Natural killer cell (primary cell): ENCODE results near the gene MYF6. TPM values are rescaled to one million over a fixed set of nuclear protein-coding genes. Genes with fewer than 3 reads are reported as not detected.

Experiments
- ATAC-seq, 3 donors: fragments of 150-1000 bp in 2 of 3; fragments of 200-7000 bp in 1 of 3; cut with Tn5 transposase; 1 replicate in 1 of 3; 2 replicates in 2 of 3; pipeline ENCODE4 v1.10.0; 2021; ENCODE audit warnings: mild to moderate bottlenecking in 2 of 3, moderate library complexity in 2 of 3
- DNase-seq, 2 donors: peaks; one replicate each; pipeline versions ENCODE4 v3.0.0 to v3.0.0-alpha.2; 2013 to 2021; ENCODE audit warnings: mixed read lengths in 1 of 2
- H3K27ac ChIP-seq: one replicate; pipeline ENCODE4 v1.5.1; 2013; ENCODE audit warnings: mild to moderate bottlenecking, low read length
- H3K27me3 ChIP-seq: one replicate; pipeline ENCODE4 v1.6.1; 2013; ENCODE audit warnings: low read length; ENCODE audit not compliant: control insufficient read depth, insufficient read depth
- H3K36me3 ChIP-seq: one replicate; pipeline ENCODE4 v1.6.1; 2013; ENCODE audit warnings: low read length; ENCODE audit not compliant: control insufficient read depth, insufficient read depth
- H3K4me1 ChIP-seq: one replicate; pipeline ENCODE4 v1.6.1; 2013; ENCODE audit warnings: low read length; ENCODE audit not compliant: control insufficient read depth, insufficient read depth
- H3K4me3 ChIP-seq: one replicate; pipeline ENCODE4 v1.5.1; 2013; ENCODE audit warnings: low read length
- H3K9me3 ChIP-seq: one replicate; pipeline ENCODE4 v1.6.1; 2013; ENCODE audit warnings: low read length; ENCODE audit not compliant: control insufficient read depth, insufficient read depth
- H3K27ac Mint-ChIP-seq, 2 donors: one replicate each; pipeline ENCODE4 v1.8.0; 2022; ENCODE audit warnings: mild to moderate bottlenecking in 2 of 2, mixed read lengths in 2 of 2, moderate library complexity in 1 of 2
- H3K27me3 Mint-ChIP-seq, 2 donors: one replicate each; pipeline ENCODE4 v1.8.0; 2022; ENCODE audit warnings: low read depth in 2 of 2, mixed read lengths in 2 of 2
- H3K36me3 Mint-ChIP-seq: one replicate; pipeline ENCODE4 v1.8.0; 2022; ENCODE audit warnings: mixed read lengths
- H3K4me1 Mint-ChIP-seq, 2 donors: one replicate each; pipeline ENCODE4 v1.8.0; 2022; ENCODE audit warnings: mixed read lengths in 2 of 2
- H3K4me3 Mint-ChIP-seq: one replicate; pipeline ENCODE4 v1.8.0; 2022; ENCODE audit warnings: mild to moderate bottlenecking, moderate library complexity, mixed read lengths
- H3K9me3 Mint-ChIP-seq, 2 donors: one replicate each; pipeline ENCODE4 v1.8.0; 2022; ENCODE audit warnings: mixed read lengths in 2 of 2
- WGBS: methylation state at CpG from one replicate; pipeline ENCODE4 v1.1.7; 2013; ENCODE audit warnings: missing lambda C conversion rate; ENCODE audit not compliant: insufficient coverage; 5-methylcytosine and 5-hydroxymethylcytosine counted together
- intact Hi-C: fragments of 100-400 bp; cut with micrococcal nuclease; formaldehyde crosslinking; loops from one replicate; pipeline ENCODE4 v1.14.2; 2022
- total RNA-seq, 4 donors: library from RNA; stranded (reverse); fragments of 120-200 nt in 1 of 4; gene quantifications; one replicate each; pipeline versions ENCODE4 v1.2.3 to v1.2.4, GENCODE V29; 2013 to 2022
- TF ChIP-seq, protein P1 (sequence below): fragments of 200-600 bp; IDR thresholded peaks from one replicate; pipeline ENCODE4 v1.8.0; 2022; ENCODE audit warnings: antibody characterized with exemption

MYF6 gene
- total RNA-seq, 3 donors from 2014 or later (not counting 1 experiment from before 2014, with no cell fraction given) = not detected

DNA sequence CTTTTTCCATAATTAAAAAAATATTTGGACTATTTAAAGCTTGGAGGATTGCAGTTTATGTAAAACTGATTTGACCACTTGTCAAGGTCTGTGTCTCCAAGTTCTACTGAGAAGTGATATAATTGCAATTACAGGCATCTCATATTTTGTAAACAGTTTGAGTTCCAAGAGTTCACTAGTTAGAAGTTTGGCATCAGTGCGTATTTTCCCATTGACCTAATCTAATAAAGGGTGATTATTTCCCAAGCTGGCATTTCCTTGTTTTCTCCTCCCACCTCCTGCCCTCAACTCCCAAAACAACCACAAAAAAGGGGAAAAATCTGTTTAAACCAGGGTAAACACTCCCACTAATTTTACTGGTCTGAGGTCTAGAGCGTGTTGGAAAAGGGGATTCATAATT lies 3.0 kb upstream of the MYF6 start:
- Histone ChIP-seq H3K36me3 (no peaks in the 10 kb centered on the region), H3K27ac (no peak overlapping the region), H3K4me1 (no peaks in the 10 kb centered on the region), H3K4me3 (no peak overlapping the region), H3K9me3 (peaks cover 3% of the 10 kb centered on the region), H3K27me3 (no peaks in the 10 kb centered on the region)
- no peak for DNase-seq
- Mint-ChIP-seq H3K27ac (no peak overlapping the region), H3K27me3 (peaks cover 12 to 15% of the 10 kb centered on the region in 2 donors), H3K4me1 (no peaks in the 10 kb centered on the region), H3K36me3 (peaks cover 9% of the 10 kb centered on the region), H3K4me3 (no peak overlapping the region), H3K9me3 (peaks cover 4 to 7% of the 10 kb centered on the region in 2 donors)
- intact Hi-C loops = no loop called here
- 100% methylated on average over 1 of the region's 2 CpGs for WGBS
- TF ChIP-seq, protein P1, sequence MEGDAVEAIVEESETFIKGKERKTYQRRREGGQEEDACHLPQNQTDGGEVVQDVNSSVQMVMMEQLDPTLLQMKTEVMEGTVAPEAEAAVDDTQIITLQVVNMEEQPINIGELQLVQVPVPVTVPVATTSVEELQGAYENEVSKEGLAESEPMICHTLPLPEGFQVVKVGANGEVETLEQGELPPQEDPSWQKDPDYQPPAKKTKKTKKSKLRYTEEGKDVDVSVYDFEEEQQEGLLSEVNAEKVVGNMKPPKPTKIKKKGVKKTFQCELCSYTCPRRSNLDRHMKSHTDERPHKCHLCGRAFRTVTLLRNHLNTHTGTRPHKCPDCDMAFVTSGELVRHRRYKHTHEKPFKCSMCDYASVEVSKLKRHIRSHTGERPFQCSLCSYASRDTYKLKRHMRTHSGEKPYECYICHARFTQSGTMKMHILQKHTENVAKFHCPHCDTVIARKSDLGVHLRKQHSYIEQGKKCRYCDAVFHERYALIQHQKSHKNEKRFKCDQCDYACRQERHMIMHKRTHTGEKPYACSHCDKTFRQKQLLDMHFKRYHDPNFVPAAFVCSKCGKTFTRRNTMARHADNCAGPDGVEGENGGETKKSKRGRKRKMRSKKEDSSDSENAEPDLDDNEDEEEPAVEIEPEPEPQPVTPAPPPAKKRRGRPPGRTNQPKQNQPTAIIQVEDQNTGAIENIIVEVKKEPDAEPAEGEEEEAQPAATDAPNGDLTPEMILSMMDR = no peak
- no peak for ATAC-seq

DNA sequence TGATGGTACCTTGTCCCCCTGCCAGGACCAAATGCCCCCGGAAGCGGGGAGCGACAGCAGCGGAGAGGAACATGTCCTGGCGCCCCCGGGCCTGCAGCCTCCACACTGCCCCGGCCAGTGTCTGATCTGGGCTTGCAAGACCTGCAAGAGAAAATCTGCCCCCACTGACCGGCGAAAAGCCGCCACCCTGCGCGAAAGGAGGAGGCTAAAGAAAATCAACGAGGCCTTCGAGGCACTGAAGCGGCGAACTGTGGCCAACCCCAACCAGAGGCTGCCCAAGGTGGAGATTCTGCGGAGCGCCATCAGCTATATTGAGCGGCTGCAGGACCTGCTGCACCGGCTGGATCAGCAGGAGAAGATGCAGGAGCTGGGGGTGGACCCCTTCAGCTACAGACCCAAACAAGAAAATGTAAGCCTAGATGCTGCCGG lies 410 bp downstream of the MYF6 start:
- intact Hi-C loops = no loop called here
- WGBS = 21% methylated on average over 21 of the region's 21 CpGs
- Mint-ChIP-seq H3K27ac (no peak overlapping the region), H3K9me3 (peaks cover 4 to 5% of the 10 kb centered on the region in 2 donors), H3K4me3 (no peak overlapping the region), H3K36me3 (peaks cover 9% of the 10 kb centered on the region), H3K4me1 (no peaks in the 10 kb centered on the region), H3K27me3 (peaks cover 16 to 18% of the 10 kb centered on the region in 2 donors)
- Histone ChIP-seq H3K36me3 (no peaks in the 10 kb centered on the region), H3K4me1 (no peaks in the 10 kb centered on the region), H3K4me3 (no peak overlapping the region), H3K27me3 (no peaks in the 10 kb centered on the region), H3K9me3 (peaks cover 3% of the 10 kb centered on the region), H3K27ac (no peak overlapping the region)
- TF ChIP-seq, protein P1 = no peak
- ATAC-seq (no peak), DNase-seq (no peak)

DNA sequence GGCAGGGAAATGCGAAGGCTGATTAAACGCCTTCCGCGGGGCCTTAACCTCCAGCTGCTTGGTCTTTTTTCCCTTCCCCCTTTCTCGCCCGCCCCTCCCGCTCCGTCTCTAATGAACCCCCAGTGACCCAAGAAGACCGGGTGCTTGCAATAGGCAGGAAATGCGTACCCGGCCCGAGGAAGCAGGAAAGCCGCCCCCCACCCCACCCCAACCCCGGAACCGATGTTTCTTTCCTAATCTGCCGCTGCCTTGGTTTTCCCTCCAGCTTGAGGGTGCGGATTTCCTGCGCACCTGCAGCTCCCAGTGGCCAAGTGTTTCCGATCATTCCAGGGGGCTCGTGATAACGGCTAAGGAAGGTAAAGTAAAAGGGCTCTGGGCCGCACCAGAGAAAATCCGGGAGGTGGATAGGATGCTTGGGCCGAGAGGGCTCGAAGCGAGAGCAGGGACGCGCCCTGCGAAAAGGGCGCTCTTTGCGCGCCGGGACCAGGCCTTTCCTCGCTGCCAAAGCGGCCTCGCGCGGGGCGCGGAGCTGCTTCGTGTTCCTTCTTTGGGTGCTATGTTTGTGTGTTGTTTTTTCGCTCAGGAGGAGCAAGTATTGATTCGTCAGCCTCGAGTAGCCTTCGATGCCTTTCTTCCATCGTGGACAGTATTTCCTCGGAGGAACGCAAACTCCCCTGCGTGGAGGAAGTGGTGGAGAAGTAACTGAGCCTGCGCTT lies 983 bp downstream of the MYF6 start:
- no peaks in the 10 kb centered on the region for H3K4me1 Mint-ChIP-seq
- intact Hi-C loops = no loop called here
- H3K9me3 Mint-ChIP-seq = peaks cover under 1% of the 10 kb centered on the region in 2 donors
- H3K4me3 Mint-ChIP-seq = no peak overlapping the region
- no peak overlapping the region for H3K4me3 ChIP-seq
- H3K27me3 Mint-ChIP-seq = peaks cover 18 to 19% of the 10 kb centered on the region in 2 donors
- peaks cover 3% of the 10 kb centered on the region for H3K9me3 ChIP-seq
- TF ChIP-seq, protein P1 = no peak
- H3K36me3 ChIP-seq = no peaks in the 10 kb centered on the region
- no peaks in the 10 kb centered on the region for H3K4me1 ChIP-seq
- H3K27ac Mint-ChIP-seq = no peak overlapping the region
- no peaks in the 10 kb centered on the region for H3K27me3 ChIP-seq
- peaks cover 9% of the 10 kb centered on the region for H3K36me3 Mint-ChIP-seq
- WGBS = 5% methylated on average over 50 of the region's 50 CpGs
- DNase-seq = no peak
- no peak for ATAC-seq
- H3K27ac ChIP-seq = no peak overlapping the region

DNA sequence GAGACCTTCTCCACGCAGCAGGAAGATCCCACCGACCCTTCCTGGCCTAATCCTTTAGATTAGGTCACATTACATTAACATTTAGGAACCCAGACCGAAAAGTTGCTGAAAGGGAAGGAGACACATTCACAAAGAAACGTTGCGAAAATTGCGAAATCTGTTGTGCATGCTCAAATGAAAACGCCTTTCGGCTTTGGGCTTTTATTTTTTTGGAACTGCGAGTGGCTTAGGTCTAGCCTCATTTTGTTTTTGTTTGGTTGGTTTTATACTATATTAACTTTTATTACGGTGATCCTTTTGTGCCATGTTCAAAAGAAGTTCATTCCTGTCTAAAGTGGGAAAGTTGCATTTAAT lies 1.5 kb downstream of the MYF6 start:
- no peak overlapping the region for H3K27ac Mint-ChIP-seq
- peaks cover 3% of the 10 kb centered on the region for H3K9me3 ChIP-seq
- H3K36me3 Mint-ChIP-seq = peaks cover 13% of the 10 kb centered on the region
- no peak overlapping the region for H3K4me3 ChIP-seq
- no peak overlapping the region for H3K4me3 Mint-ChIP-seq
- H3K27ac ChIP-seq = no peak overlapping the region
- H3K4me1 ChIP-seq = no peaks in the 10 kb centered on the region
- DNase-seq = no peak
- H3K9me3 Mint-ChIP-seq = peaks cover 0 to 1% of the 10 kb centered on the region in 2 donors
- H3K27me3 Mint-ChIP-seq = peaks cover 19 to 22% of the 10 kb centered on the region in 2 donors
- TF ChIP-seq, protein P1 = no peak
- no peaks in the 10 kb centered on the region for H3K27me3 ChIP-seq
- H3K36me3 ChIP-seq = no peaks in the 10 kb centered on the region
- WGBS = 33% methylated on average over 10 of the region's 10 CpGs
- intact Hi-C loops = no loop called here
- ATAC-seq = no peak
- H3K4me1 Mint-ChIP-seq = no peaks in the 10 kb centered on the region
